K562 (cell line): ENCODE data around the gene MICAL2.
A peak's percentile ranks its signal among the peaks of the same experiment; 100 is the strongest.

Experiments used
- CCAR2 ChIP-seq: fragments of 200-400 bp; formaldehyde crosslinking; IDR thresholded peaks from 2 replicates; pipeline ENCODE4 v1.6.1; 2017; ENCODE audit warnings: mild to moderate bottlenecking, low read depth, low read length
- CHD2 ChIP-seq: IDR thresholded peaks from 2 replicates; pipeline ENCODE4 v1.6.1; 2011; ENCODE audit warnings: low read depth, low read length
- ESRRA ChIP-seq: fragments of 450-650 bp; IDR thresholded peaks from 2 replicates; pipeline ENCODE4 v1.6.1; 2014; ENCODE audit warnings: low read depth, mild to moderate bottlenecking, moderate library complexity, borderline replicate concordance
- EZH2 ChIP-seq: IDR thresholded peaks from 2 replicates; pipeline ENCODE4 v1.6.1; 2012; ENCODE audit warnings: low read depth, mild to moderate bottlenecking, inconsistent platforms, low read length, borderline replicate concordance
- HCFC1 ChIP-seq: IDR thresholded peaks from 2 replicates; pipeline ENCODE4 v1.6.1; 2012; ENCODE audit warnings: low read depth, low read length, improper control_type of control experiment
- HNRNPL ChIP-seq: fragments of 200-400 bp; formaldehyde crosslinking; IDR thresholded peaks from 2 replicates; pipeline ENCODE4 v1.6.1; 2017; ENCODE audit warnings: low read depth, mild to moderate bottlenecking, low read length
- SMC3 ChIP-seq: conservative IDR thresholded peaks from 2 replicates; pipeline ENCODE4 v1.6.1; 2011; ENCODE audit warnings: low read depth, low read length, improper control_type of control experiment; ENCODE audit not compliant: insufficient read depth
- TF ChIP-seq, protein P1 (sequence below): fragments of 450-650 bp; IDR thresholded peaks from 2 replicates; pipeline ENCODE4 v1.6.1; 2016
- TF ChIP-seq, protein P2 (sequence below), 3 experiments: IDR thresholded peaks in 2 of 3; conservative IDR thresholded peaks in 1 of 3; 2 replicates each; pipeline ENCODE4 v1.5.1; 2011 to 2012; ENCODE audit warnings: low read length in 3 of 3, mild to moderate bottlenecking in 3 of 3, control low read depth in 2 of 3, improper control_type of control experiment in 1 of 3, inconsistent platforms in 1 of 3, low read depth in 1 of 3, mixed read lengths in 1 of 3, moderate library complexity in 1 of 3; ENCODE audit not compliant: insufficient read depth in 2 of 3
- TF ChIP-seq, protein P3 (sequence below): fragments of 250-450 bp; sonication (Bioruptor Pico); IDR thresholded peaks from 2 replicates; pipeline ENCODE4 v1.5.0; 2020; ENCODE audit warnings: mild to moderate bottlenecking, borderline replicate concordance

DNA sequence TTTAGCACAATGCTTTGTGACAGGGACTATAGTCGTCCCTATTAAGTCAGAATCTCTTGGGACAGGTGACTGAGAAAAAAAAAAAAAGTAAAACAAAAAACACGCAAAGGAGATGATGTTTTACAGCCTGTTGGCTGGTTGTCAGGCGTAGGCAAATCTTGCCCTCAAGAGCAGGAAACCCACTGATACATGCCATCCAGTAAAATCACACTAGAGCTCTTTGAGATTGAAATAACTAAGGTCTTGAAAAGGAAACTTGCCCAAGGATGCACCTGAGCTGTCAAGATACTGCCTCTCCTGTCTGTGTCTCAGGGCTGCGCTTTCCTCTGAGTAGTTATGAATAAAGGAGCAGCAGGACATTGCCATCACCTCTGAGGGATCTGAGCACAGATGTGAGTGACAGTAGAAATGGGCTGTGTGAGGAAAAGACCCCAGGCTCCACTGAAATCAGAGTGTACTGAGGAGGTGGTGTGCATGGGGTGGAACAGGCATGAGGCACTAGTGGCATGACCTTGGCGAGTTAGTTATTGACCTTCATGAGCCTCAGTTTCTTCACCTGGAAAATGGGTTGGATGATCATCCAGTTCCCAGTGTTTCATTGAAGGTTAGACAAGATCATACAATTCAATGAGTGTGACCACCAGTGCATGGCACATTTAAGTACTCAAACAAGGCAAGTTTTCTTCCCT is 23.3 kb downstream of the MICAL2 start:
- TF ChIP-seq, protein P1, sequence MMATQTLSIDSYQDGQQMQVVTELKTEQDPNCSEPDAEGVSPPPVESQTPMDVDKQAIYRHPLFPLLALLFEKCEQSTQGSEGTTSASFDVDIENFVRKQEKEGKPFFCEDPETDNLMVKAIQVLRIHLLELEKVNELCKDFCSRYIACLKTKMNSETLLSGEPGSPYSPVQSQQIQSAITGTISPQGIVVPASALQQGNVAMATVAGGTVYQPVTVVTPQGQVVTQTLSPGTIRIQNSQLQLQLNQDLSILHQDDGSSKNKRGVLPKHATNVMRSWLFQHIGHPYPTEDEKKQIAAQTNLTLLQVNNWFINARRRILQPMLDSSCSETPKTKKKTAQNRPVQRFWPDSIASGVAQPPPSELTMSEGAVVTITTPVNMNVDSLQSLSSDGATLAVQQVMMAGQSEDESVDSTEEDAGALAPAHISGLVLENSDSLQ: no peak
- TF ChIP-seq CHD2 (no peak), HNRNPL (no peak), SMC3 (no peak), ESRRA (peak; percentile 99), EZH2 (no peak), CCAR2 (no peak), HCFC1 (no peak)
- TF ChIP-seq, protein P2, sequence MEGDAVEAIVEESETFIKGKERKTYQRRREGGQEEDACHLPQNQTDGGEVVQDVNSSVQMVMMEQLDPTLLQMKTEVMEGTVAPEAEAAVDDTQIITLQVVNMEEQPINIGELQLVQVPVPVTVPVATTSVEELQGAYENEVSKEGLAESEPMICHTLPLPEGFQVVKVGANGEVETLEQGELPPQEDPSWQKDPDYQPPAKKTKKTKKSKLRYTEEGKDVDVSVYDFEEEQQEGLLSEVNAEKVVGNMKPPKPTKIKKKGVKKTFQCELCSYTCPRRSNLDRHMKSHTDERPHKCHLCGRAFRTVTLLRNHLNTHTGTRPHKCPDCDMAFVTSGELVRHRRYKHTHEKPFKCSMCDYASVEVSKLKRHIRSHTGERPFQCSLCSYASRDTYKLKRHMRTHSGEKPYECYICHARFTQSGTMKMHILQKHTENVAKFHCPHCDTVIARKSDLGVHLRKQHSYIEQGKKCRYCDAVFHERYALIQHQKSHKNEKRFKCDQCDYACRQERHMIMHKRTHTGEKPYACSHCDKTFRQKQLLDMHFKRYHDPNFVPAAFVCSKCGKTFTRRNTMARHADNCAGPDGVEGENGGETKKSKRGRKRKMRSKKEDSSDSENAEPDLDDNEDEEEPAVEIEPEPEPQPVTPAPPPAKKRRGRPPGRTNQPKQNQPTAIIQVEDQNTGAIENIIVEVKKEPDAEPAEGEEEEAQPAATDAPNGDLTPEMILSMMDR (IDR thresholded peaks at IDR 0.05 in 2 of 3, conservative IDR thresholded peaks at IDR 0.05 in 1 of 3; ENCODE audit: insufficient read depth in 2 of 3, low read depth in 1 of 3, low read length in 3 of 3): no peak
- TF ChIP-seq, protein P3, sequence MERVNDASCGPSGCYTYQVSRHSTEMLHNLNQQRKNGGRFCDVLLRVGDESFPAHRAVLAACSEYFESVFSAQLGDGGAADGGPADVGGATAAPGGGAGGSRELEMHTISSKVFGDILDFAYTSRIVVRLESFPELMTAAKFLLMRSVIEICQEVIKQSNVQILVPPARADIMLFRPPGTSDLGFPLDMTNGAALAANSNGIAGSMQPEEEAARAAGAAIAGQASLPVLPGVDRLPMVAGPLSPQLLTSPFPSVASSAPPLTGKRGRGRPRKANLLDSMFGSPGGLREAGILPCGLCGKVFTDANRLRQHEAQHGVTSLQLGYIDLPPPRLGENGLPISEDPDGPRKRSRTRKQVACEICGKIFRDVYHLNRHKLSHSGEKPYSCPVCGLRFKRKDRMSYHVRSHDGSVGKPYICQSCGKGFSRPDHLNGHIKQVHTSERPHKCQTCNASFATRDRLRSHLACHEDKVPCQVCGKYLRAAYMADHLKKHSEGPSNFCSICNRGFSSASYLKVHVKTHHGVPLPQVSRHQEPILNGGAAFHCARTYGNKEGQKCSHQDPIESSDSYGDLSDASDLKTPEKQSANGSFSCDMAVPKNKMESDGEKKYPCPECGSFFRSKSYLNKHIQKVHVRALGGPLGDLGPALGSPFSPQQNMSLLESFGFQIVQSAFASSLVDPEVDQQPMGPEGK (CRISPR knock-in tag): no peak
